Lower leg skin (tissue), 3 donors: ENCODE results near the gene SLC8A2.

Source experiments
- POLR2A ChIP-seq, 2 donors: fragments of 450-650 bp; IDR thresholded peaks; one replicate each; pipeline ENCODE4 v1.6.1; 2016 to 2017; ENCODE audit warnings: antibody characterized with exemption in 2 of 2, mild to moderate bottlenecking in 1 of 2, moderate library complexity in 1 of 2
- TF ChIP-seq, protein P1 (sequence below), 3 donors: fragments of 450-650 bp; IDR thresholded peaks; one replicate each; pipeline ENCODE4 v1.5.1; 2016; ENCODE audit warnings: antibody characterized with exemption in 3 of 3, mild to moderate bottlenecking in 3 of 3, moderate library complexity in 2 of 3

- TF ChIP-seq, protein P1, sequence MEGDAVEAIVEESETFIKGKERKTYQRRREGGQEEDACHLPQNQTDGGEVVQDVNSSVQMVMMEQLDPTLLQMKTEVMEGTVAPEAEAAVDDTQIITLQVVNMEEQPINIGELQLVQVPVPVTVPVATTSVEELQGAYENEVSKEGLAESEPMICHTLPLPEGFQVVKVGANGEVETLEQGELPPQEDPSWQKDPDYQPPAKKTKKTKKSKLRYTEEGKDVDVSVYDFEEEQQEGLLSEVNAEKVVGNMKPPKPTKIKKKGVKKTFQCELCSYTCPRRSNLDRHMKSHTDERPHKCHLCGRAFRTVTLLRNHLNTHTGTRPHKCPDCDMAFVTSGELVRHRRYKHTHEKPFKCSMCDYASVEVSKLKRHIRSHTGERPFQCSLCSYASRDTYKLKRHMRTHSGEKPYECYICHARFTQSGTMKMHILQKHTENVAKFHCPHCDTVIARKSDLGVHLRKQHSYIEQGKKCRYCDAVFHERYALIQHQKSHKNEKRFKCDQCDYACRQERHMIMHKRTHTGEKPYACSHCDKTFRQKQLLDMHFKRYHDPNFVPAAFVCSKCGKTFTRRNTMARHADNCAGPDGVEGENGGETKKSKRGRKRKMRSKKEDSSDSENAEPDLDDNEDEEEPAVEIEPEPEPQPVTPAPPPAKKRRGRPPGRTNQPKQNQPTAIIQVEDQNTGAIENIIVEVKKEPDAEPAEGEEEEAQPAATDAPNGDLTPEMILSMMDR (IDR thresholded peaks at IDR 0.05) = no peak
- no peak for TF ChIP-seq POLR2A (IDR thresholded peaks at IDR 0.05)
Measured at GRCh38 chr19:47498561-47498960, 26.9 kb upstream of the SLC8A2 start.
